ENCODE results near the gene PSMB5.
A peak's percentile ranks its signal among the peaks of the same experiment; 100 is the strongest.

The PSMB5 gene

GRCh38 chr14:23071244-23071920 is 36.7 kb upstream of the PSMB5 start (continued):
- TF ChIP-seq ZNF621 (tag by site-specific recombination; IDR thresholded peaks at IDR 0.05) (no peak), ZNF777 (tag by site-specific recombination; IDR thresholded peaks at IDR 0.05; ENCODE audit: borderline replicate concordance) (no peak), ZNF639 (tag by site-specific recombination; IDR thresholded peaks at IDR 0.05) (0 out of 2 replicates have a peak, but pooled peaks have one; percentile 47), IKZF3 (tag by site-specific recombination; IDR thresholded peaks at IDR 0.05) (peak; percentile 94), ZNF202 (tag by site-specific recombination; IDR thresholded peaks at IDR 0.05; ENCODE audit: borderline replicate concordance) (no peak), PRDM10 (tag by site-specific recombination; IDR thresholded peaks at IDR 0.05) (peak; percentile 75), SP2 (tag by site-specific recombination; IDR thresholded peaks at IDR 0.05) (peak; percentile 72), ZNF37A (tag by site-specific recombination; IDR thresholded peaks at IDR 0.05) (no peak), ZSCAN5A (tag by site-specific recombination; IDR thresholded peaks at IDR 0.05) (no peak), ZNF10 (tag by site-specific recombination; IDR thresholded peaks at IDR 0.05) (peak; percentile 100), ZNF626 (tag by site-specific recombination; IDR thresholded peaks at IDR 0.05) (no peak), ZNF561 (tag by site-specific recombination; IDR thresholded peaks at IDR 0.05; ENCODE audit: borderline replicate concordance) (0 out of 2 replicates have a peak, but pooled peaks have one; percentile 45), ZFP41 (tag by site-specific recombination; IDR thresholded peaks at IDR 0.05; ENCODE audit: borderline replicate concordance) (no peak), ZNF18 (tag by site-specific recombination; IDR thresholded peaks at IDR 0.05) (no peak), ZNF645 (tag by site-specific recombination; IDR thresholded peaks at IDR 0.05) (no peak), INSM2 (tag by site-specific recombination; IDR thresholded peaks at IDR 0.05) (no peak; the same call in 1 of the 2 replicates), ZNF529 (tag by site-specific recombination; IDR thresholded peaks at IDR 0.05; ENCODE audit: insufficient replicate concordance) (no peak), ZNF704 (tag by site-specific recombination; IDR thresholded peaks at IDR 0.05) (no peak), KLF16 (tag by site-specific recombination; IDR thresholded peaks at IDR 0.05) (peak; percentile 44; the same call in 1 of the 2 replicates), GLIS1 (tag by site-specific recombination; IDR thresholded peaks at IDR 0.05) (peak; percentile 100), MYNN (tag by site-specific recombination; IDR thresholded peaks at IDR 0.05; ENCODE audit: borderline replicate concordance) (no peak), ZBTB21 (tag by site-specific recombination; IDR thresholded peaks at IDR 0.05) (no peak), ZNF658 (tag by site-specific recombination; IDR thresholded peaks at IDR 0.05) (no peak), ZNF510 (tag by site-specific recombination; IDR thresholded peaks at IDR 0.05; ENCODE audit: insufficient replicate concordance) (no peak), ZNF560 (tag by site-specific recombination; IDR thresholded peaks at IDR 0.05; ENCODE audit: borderline replicate concordance) (no peak), GLI2 (tag by site-specific recombination; IDR thresholded peaks at IDR 0.05; ENCODE audit: borderline replicate concordance, low read depth) (no peak), ZNF654 (tag by site-specific recombination; IDR thresholded peaks at IDR 0.05; ENCODE audit: low read depth) (no peak)

Measured in HEK293 (cell line).